GM08714 (cell line): ENCODE data around the gene DYSF.

ENCODE experiments used
- H3K4me3 ChIP-seq: fragments of 200-500 bp; sonication (Bioruptor generic); 2 replicates; pipeline ENCODE4 v1.5.1; 2014; ENCODE audit warnings: mild to moderate bottlenecking, low read length, inconsistent platforms
- ZNF274 ChIP-seq: IDR thresholded peaks from 2 replicates; pipeline ENCODE4 v1.6.1; 2012; ENCODE audit warnings: mild to moderate bottlenecking, low read depth, low read length

Gene DYSF

DNA sequence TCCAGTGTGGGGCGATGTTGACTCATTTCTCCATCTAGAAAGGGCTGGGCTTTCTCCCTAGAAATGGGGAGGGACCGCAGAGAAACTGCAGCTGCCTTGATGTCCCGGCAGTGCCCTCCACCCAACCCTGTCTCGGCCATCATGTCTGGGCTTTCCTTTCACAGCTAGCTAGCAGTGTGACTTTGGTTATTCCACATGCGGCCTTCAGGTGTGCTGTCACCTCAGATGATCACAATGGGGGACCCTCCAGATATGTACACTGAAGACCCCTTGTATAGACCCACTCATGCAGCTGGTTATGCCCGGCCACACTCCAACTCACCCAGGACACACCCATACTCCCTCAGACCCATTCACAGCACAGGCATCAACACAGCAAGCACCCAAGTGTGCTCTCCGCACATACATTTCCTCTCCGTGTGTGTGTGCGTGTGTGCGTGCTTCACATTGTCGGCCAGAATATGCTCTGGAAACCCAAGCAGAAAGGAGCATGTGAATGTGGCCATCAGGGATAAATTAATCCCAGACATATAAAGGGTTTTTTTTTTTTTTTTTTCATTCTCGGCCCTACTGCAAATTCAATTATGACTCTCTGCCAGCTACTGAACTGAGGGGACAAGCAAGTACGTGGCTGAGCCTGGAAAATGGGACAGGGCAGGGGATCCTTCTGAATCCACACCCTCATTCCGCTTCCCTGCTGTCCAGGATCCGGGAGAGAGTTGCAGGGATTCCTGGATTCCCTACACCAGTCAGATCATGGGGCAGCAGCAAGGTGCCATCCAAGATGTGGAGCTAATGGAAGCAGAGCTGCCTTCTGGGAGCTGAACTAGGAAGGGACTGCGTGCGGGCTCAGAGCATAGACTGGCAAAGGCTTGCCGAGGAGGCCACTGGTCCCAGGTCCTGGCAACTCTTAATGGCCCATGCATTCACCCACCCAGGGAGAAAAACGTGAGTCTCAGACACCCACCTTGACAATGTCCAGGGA lies 240.2 kb downstream of the DYSF start:
- no peak for TF ChIP-seq ZNF274
- H3K4me3 ChIP-seq, result no peak overlapping the region

DNA sequence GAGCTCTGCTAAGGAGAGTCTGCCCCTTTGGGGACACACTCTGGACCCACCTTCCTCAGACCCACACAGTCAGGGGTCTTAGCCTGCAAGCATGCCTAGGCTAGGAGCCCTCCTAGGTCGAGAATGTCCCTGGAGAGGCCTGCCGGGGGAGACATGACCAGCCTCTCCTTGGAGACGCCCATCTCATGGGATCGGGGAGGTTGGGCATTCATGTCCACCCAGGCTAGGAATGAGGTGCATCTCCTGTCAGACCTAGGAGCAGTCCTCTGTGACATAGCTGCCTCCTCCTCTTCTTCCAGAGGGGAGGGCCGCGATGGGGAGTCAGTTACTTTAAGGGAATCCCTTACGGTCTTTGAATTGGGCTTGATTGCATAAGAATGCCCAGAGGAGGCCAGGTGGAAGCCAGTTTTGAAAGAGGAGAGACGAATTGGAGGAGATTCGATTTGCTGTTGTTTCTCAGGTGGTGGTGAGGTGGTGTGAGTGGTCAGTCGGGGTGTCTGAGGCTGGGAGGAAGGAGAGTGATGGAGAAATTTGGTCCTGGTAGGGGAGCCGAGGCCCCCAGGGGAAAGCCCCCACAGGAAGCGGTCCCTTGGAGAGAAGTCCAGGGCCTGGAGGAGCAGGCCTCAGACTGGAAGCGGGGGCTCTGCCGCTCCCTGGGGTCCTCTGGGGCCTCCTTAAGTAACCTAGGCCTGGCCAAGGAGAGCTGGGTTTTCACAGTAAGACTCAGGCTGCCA lies 241.3 kb downstream of the DYSF start:
- TF ChIP-seq ZNF274, result no peak
- H3K4me3 ChIP-seq, result no peak overlapping the region

DNA sequence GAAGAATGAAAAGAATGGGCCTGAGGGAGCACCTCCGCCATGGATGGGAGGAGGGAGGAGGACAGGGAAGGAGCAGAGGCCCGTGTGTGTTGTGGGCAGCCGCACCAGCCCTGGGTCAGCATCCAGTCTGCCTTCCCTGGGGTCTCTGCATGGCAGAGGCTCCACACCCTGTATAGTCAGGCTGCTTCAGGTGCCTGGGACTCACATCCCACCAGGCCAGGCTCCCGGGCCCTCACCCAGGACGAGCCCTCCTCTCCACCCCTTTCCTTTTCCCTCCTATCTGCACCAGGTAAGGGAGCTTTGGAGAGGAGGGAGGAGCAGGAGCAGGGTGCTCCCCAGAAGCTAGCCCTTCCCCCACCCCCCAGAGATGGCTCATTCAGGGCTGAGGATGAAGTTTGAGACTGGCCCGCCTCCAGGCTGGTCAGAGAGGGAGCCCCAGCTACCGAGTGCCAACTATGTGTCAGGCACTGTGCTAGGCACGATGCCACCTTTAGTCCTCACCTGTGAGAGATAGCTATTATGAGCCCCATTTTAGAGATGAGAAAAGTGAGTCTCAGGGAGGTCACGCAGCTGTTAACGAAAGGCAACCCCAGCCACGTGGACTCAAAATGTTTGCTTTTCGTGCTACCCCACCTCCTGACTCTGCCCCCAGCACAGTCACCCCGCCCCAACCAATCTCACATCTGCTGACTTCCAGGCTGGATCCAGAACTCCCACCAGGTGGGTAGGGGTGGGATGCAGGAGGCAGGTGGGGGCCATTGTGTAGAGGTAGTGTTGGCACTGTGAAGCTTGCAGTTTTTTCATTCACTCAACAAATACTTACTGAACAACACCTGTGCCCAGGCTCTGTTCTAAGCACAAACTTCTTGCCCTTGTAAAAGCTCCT lies 242.1 kb downstream of the DYSF start:
- TF ChIP-seq ZNF274, result no peak
- H3K4me3 ChIP-seq, result no peak overlapping the region

DNA sequence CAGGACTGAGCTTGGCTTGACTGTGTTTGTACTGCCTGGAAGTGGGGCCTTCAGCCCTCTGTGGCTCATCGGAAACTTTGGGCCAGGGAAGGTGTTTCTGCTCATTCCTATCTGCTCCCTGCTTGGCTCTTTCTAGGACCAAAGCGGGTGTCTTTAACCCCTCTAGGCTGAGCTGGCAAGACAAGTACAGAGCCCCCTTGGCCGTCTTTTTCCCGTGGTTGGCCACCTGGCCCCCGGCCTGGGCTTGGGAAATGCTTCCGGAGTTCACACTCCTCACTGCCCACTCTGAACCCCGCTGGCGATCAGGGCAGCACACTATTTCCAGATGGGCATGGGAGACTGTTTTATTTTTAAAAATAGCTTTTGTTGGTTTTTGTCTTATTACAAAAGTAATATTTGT lies 243.0 kb downstream of the DYSF start:
- no peak overlapping the region for H3K4me3 ChIP-seq
- TF ChIP-seq ZNF274, result no peak

DNA sequence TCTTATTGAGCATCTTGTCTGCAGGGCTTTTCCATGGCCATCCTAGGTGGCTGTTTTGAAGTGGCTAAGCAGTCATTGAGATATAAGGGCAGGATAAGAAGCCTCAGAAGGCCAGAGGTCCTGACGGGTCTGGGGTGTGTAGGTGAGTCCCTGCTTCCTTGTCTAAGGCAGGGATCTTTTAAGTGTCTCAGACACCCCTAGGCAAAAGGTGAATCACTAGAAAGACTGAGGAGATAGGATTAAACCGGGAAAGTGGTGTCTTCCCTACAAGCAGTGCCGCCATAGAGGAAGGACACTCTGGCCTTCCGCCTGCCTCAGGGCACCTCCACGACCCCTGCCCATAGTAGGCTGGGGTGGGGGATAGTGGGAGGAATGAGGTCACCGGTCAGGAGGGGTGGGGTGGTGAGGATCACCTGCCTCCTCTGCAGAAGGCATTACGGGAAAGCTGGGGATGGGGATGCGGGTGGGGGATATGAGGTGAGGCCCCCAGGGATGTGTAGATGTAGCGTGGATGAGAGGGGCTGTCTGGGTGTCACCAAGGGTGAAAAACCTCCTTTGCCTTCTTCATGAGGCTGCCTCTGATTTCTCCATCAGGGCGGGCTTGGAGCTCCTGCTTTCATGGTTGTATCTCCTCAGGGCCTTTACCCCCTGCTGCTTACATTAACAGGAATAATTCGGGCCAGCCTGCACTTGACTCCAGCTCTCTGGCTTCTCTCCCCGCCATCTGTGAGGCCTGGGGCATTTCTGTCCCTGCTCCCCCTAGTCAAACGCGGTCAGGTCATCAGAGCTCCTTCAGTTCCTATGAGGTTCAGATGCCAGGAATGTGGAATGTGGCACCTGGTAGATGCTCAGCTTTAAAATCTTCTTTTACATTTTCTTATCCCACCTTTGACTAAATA lies 244.0 kb downstream of the DYSF start:
- TF ChIP-seq ZNF274, result no peak
- H3K4me3 ChIP-seq, result no peak overlapping the region

DNA sequence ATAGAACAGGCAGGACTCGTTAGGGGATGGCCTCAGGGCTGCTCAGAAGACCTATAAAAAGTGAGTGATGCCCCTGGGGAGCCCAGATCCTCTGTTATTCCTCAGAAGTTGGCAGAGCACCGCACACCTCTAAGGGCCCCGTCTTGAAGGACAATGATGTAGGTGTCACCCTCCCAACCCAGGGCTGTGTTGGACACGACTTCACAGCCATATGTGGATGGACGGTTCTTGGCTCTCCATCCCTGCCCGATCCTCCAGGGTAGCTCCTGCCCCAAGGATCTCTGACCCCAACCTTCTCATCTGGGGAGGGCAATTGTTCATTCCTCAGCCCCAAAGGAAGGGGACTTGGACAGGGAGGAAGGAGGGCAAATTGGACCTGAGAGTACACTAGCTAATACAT lies 246.1 kb downstream of the DYSF start:
- TF ChIP-seq ZNF274, result no peak
- H3K4me3 ChIP-seq, result no peak overlapping the region

DNA sequence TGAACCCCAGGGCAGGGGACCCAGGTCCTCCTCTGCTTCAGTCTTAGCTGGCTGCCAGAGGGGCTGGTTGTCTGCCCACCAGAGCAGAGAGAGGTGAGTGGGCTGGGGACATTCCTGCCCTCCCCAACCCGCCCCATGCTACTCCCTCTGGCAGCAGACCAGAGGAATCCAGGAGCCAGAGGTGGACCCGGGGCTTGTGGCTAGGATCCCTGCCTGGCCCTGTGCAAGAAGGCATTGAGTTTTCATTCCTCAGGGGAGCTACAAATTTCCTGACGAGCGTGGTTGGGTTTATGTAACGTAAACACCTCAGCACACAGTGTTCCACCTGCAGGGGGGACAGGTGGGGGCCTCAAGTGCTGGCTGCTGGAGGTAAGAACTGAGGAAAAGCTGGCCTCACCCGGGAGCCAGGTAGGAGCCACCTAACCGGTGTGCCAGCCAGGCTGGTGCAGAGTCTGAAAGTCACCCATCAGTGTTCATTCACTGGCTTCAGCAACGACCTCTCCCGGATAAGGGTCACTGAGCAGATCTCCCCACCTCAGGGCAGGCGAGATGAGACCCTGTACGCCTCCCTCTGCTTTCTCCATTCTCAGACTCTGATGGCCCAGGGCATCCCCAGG lies 246.8 kb downstream of the DYSF start:
- TF ChIP-seq ZNF274, result no peak
- no peak overlapping the region for H3K4me3 ChIP-seq

DNA sequence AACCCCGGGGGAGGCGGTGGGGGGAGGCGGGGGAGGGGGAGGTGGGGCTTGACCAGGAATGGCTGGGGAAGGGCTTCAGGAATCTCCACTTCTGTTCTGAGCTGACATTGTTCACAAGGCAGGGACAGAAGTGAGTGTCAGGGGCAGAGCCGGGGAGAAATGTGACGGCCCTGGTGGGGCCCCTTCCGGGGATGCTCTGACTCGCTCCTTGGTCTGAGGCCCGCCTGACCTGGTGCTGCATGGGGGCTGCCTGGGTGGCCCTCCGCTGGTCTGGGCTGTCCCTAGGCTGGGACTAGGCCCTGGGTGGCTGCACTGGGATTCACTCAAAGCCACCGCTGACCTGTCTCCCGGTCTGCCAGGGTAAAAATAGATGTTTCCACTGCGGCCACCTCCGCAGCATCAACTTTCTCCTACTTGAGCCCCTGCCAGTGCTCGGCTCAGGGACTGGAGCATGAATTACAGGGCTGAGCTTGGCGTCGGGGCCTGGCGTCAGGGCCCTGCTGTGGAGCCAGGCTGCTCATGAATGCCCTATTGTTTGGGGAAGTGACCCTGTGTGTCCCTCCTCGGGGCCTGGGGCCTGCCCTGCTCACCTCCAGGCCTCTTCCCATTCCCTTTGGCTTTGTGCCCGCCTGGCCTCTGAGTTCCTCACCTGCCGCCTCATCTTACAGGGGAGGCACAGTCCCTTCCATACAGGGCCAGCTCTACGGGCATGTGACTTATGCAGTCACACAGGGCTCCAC lies 247.5 kb downstream of the DYSF start:
- H3K4me3 ChIP-seq, result no peak overlapping the region
- no peak for TF ChIP-seq ZNF274

DNA sequence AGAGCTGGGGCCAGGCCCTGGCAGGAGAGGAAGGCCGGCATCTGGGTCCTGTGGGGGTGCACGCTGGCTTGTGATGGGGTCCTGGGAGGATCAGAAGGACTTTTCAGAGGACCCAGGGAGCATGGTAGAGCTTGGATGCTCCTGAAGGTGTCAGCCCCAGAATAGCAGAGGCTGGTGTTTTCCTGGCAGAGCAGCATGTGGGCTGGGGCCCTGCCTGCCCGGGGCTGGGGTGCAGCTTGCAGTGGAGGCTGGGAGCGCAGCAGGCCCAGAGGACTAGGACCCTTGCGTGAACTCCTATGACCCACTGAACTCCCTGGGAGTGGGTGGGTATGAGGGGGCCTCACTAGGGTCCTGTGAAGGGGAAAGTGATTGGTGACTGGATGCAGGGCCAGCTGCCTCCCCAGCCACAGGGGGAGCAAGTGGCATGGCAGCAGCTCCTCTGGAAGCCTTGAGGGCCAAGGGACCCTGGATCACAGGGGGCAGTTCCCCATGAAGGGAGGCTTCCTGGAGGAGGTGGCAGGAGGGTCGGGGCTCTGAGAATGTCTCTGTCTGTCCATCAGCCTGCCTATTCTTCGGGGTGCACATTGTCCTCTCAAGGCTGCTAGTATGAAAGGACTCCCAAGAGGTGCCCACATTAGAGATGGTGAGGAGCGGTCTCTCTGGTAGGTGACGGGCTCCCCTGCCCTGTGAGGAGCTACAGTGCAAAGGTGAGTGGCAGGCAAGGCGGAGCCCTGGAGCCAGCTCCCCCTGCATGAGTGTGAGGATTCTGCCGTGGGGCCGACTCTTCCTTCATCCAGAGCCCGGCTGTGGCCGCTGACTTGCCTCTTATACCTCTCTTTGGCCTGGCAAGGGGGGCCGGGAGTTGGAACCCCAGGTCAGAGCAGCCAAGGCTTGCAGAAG lies 249.0 kb downstream of the DYSF start:
- no peak for TF ChIP-seq ZNF274
- no peak overlapping the region for H3K4me3 ChIP-seq

DNA sequence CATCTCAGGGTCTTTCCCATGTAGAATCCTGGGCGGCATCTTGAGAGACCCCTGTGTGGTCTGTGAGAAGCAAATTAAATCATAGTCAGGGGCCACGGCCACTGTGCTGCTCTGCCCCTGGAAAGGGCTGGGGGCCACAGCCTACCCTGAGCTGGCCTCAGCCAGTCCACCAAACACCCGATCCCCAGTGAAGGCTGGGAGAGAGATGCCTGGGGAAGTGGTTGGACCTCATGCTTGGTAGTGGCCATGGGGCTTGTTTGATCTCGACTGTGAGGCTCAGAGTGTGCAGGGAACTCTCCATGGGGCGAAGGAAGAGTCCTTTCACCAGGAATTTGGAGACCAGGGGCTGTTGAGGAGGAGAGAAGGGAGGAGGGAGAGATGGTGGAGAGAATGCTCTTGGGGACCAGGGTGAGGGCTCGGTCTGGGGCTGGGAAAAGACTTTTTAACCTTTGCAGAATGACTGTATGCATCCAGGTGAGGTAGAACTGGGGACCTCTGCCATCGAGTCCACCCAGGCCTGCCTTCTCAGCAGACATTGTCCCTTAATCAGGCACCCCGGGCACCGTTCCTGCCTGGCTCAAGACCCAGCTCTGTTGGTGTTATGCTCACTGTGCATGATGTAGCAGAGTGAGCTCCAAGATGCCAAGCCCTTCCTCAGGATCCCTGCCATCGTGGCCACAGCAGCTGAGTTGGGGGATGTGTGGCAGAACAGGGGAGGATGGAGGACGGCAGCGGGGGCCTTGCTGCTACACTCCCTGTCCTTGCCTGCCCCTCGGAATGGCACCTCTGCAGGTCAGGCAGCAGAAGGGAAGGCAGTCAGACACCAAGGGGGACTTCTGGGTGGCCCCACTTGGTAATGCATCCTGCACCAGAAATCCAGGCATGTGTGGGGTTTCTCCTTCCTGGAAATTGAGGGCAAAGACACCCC lies 249.9 kb downstream of the DYSF start:
- H3K4me3 ChIP-seq, result no peak overlapping the region
- no peak for TF ChIP-seq ZNF274
